NT2/D1 (cell line): ENCODE results near the gene FAM53A.
"Not testable (repeated sequence)": the region's sequence is repeated elsewhere in the genome, so short reads cannot be mapped to it uniquely, and the experiment has no call there.

Source experiments
- DNase-seq: peaks from one replicate; pipeline ENCODE4 v3.0.0-alpha.2; 2011; ENCODE audit warnings: low read depth, low spot score
- H3K27me3 ChIP-seq: 2 replicates; pipeline ENCODE4 v1.6.0; 2011; ENCODE audit warnings: mild to moderate bottlenecking; ENCODE audit not compliant: insufficient read length, insufficient read depth
- H3K36me3 ChIP-seq: 2 replicates; pipeline ENCODE4 v1.6.1; 2011; ENCODE audit warnings: mild to moderate bottlenecking, low read length, mixed read lengths; ENCODE audit not compliant: insufficient read depth, insufficient read length
- H3K4me1 ChIP-seq: 2 replicates; pipeline ENCODE4 v1.5.1; 2011; ENCODE audit not compliant: insufficient read depth, insufficient read length
- H3K4me3 ChIP-seq: 2 replicates; pipeline ENCODE4 v1.5.1; 2011; ENCODE audit warnings: low read depth; ENCODE audit not compliant: insufficient read length
- H3K9ac ChIP-seq: 2 replicates; pipeline ENCODE4 v1.6.0; 2011; ENCODE audit warnings: low read depth; ENCODE audit not compliant: insufficient read length
- H3K9me3 ChIP-seq: 2 replicates; pipeline ENCODE4 v1.5.1; 2011; ENCODE audit warnings: mild to moderate bottlenecking, low read length; ENCODE audit not compliant: insufficient read depth
- SUZ12 ChIP-seq: IDR thresholded peaks from 2 replicates; pipeline ENCODE4 v1.6.1; 2011; ENCODE audit not compliant: insufficient read length, insufficient read depth; ENCODE audit errors: extremely low read depth
- YY1 ChIP-seq: IDR thresholded peaks from 2 replicates; pipeline ENCODE4 v1.6.1; 2011; ENCODE audit not compliant: insufficient read length, insufficient read depth
- ZNF274 ChIP-seq: IDR thresholded peaks from 2 replicates; pipeline ENCODE4 v1.6.1; 2011; ENCODE audit warnings: mild to moderate bottlenecking, low read depth, low read length

Gene FAM53A

DNA sequence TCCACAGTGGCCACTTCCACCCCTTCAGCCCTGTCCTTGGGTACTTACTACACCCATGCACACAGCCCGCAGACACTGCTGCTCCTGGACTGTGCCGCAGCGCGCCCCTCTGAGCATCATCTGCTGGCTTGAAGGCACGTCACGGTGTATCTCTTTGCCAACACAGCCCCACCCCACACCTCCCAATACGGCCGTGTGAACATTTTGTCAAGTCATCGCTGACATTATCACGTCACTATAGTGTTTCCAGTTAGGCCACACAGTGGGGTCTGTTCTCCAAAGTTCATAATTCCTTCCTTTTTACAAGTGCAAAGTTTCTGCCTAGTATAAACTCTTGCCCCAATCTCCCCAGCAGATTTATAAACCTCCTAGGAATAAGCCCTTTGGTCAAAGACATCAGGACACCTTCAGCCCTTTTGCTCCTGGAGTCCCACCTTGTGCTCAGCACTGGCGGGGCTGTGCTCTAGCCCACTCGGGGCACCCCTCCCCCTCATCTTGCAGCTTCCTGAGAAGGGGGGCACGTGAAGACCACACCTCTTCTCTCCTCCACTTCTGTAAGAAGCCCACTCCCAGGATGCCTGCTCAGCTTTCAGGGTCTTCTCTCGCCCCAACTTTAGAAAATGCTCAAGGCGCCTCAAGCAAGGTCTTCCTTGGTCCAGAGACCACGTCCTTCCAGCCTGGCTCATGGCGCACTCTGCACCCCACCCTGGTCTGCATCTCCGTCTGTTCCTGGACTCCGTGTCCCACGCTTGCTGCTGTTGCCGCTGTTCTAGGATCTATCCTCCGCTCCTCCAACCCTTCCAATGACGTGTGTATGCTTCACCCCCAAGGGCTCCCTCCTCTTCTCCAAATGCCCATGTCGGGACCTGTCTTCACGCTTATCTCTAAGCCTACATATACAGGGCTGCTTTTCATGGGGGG, 7.2 kb downstream of the FAM53A start:
- TF ChIP-seq ZNF274 = no peak
- Histone ChIP-seq H3K9ac (no peak overlapping the region), H3K36me3 (no peaks in the 10 kb centered on the region), H3K9me3 (no peaks in the 10 kb centered on the region), H3K4me3 (no peak overlapping the region), H3K27me3 (no peaks in the 10 kb centered on the region), H3K4me1 (peaks cover 8% of the 10 kb centered on the region)
- DNase-seq = no peak

GRCh38 chr4:1675802-1676137, 8.3 kb downstream of the FAM53A start:
- no peak for DNase-seq
- Histone ChIP-seq H3K27me3 (no peaks in the 10 kb centered on the region), H3K4me1 (peaks cover 8% of the 10 kb centered on the region), H3K4me3 (no peak overlapping the region), H3K9ac (no peak overlapping the region), H3K36me3 (no peaks in the 10 kb centered on the region), H3K9me3 (no peaks in the 10 kb centered on the region)
- TF ChIP-seq ZNF274 = no peak
- no peak for TF ChIP-seq SUZ12
- TF ChIP-seq YY1 = no peak

DNA sequence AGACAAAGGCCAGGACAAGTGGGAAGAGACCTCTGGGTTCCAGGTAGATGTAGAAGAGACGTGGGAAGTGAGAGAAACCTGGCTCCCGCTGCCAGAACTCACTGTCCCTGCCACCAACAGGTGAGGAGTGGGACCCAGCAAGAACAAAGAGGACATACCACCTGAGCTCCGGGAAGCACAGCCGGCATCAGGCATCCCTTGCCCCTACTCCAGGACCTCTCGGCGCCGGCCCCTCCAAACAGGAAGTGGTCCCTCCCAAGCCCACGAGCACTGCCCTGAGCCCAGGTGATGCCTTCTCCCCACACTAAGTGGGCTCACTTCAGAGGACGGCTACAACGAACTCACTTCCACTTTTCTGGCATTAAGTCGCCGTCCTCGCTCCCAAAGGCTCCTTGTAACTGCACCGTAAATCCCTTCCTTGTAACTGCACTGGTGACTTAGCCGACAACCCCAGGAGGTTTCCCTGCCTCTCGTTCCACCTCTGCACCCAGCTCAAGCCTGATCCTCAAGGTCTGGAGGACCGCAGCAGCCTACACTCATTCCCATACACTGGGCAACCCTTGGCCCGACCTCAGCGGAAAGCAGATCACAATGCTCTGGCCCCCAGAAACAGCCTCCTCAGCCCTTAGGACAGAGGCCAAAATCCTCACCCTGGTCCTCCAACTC, 8.8 kb downstream of the FAM53A start:
- no peaks in the 10 kb centered on the region for H3K27me3 ChIP-seq
- H3K9me3 ChIP-seq = no peaks in the 10 kb centered on the region
- no peak for DNase-seq
- no peaks in the 10 kb centered on the region for H3K36me3 ChIP-seq
- TF ChIP-seq YY1 = no peak
- TF ChIP-seq ZNF274 = no peak
- no peak overlapping the region for H3K4me3 ChIP-seq
- no peak overlapping the region for H3K9ac ChIP-seq
- peaks cover 8% of the 10 kb centered on the region for H3K4me1 ChIP-seq

DNA sequence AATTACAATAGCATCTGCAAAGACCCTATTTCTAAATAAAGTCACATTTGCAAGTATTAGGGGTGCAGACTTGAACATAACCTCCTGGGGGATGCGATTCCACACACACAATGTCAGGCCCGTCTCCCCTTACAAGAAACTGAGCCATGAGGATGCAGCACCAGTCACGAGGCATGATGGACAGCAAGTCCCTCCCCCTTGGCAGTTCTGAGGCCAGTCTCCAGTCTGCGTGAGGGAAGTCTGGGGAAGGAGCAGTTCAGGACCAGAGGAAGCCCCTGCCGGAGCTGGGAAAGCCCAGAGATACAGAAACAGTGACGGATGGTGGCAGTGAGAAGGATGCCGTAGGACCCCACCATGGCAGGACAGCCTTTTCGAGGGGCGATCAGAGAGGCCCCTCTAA, 9.4 kb downstream of the FAM53A start:
- Histone ChIP-seq H3K4me1 (peaks cover 8% of the 10 kb centered on the region), H3K9ac (no peak overlapping the region), H3K27me3 (no peaks in the 10 kb centered on the region), H3K9me3 (no peaks in the 10 kb centered on the region), H3K36me3 (no peaks in the 10 kb centered on the region), H3K4me3 (no peak overlapping the region)
- TF ChIP-seq SUZ12 (no peak), ZNF274 (no peak), YY1 (no peak)
- DNase-seq = no peak

DNA sequence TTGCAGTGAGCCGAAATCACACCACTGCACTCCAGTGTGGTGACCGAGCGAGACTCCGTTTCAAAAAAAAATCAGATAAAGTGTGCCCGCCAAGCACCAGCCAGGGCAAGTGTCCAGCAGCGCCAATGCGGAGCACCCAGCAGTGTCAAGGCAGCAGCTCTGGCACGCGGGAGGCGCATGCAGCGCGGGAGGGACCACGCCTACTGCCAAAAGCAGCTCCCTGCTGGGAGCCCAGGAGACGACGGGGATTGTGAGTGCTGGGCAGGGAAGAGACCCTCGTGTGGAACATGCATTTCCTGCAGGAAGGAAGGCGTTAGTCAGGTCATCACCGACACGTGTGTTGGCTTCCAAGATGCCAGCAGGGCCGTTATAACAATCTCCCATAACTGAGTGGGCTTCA, 10.4 kb downstream of the FAM53A start:
- TF ChIP-seq ZNF274 (no peak), YY1 (no peak), SUZ12 (no peak)
- no peaks in the 10 kb centered on the region for H3K27me3 ChIP-seq
- H3K9me3 ChIP-seq = no peaks in the 10 kb centered on the region

DNA sequence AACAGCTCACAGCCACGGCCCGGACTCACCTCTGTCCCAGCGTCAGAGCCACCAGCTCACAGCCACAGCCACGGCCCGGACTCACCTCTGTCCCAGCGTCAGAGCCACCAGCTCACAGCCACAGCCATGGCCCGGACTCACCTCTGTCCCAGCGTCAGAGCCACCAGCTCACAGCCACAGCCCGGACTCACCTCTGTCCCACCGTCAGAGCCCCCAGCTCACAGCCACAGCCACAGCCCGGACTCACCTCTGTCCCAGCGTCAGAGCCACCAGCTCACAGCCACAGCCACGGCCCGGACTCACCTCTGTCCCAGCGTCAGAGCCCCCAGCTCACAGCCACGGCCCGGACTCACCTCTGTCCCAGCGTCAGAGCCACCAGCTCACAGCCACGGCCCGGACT, 13.1 kb downstream of the FAM53A start:
- H3K4me1 ChIP-seq, H3K9ac ChIP-seq, H3K9me3 ChIP-seq, H3K27me3 ChIP-seq, H3K36me3 ChIP-seq, DNase-seq, H3K4me3 ChIP-seq: not testable (repeated sequence)

More for the DNA sequence above, 10.4 kb downstream of the FAM53A start:
- DNase-seq = no peak
- Histone ChIP-seq H3K4me1 (peaks cover 9% of the 10 kb centered on the region), H3K36me3 (no peaks in the 10 kb centered on the region), H3K9ac (no peak overlapping the region), H3K4me3 (no peak overlapping the region)

- TF ChIP-seq YY1 (no peak), ZNF274 (no peak), SUZ12 (no peak)
- Histone ChIP-seq H3K4me1 (peaks cover 8% of the 10 kb centered on the region), H3K9ac (no peak overlapping the region), H3K4me3 (no peak overlapping the region), H3K36me3 (no peaks in the 10 kb centered on the region), H3K27me3 (no peaks in the 10 kb centered on the region), H3K9me3 (no peaks in the 10 kb centered on the region)
- DNase-seq = no peak
Measured at GRCh38 chr4:1670279-1670678, 13.8 kb downstream of the FAM53A start.
